Mucosa of rectum (tissue), 2 donors: ENCODE data around the gene APPL2.
"Not testable (repeated sequence)": the region's sequence is repeated elsewhere in the genome, so short reads cannot be mapped to it uniquely, and the experiment has no call there.

Experiments
- H3K27ac ChIP-seq, 2 donors: one replicate each; pipeline ENCODE4 v1.7.0; 2013; ENCODE audit warnings: inconsistent platforms in 2 of 2, low read depth in 2 of 2, low read length in 2 of 2
- H3K27me3 ChIP-seq, 2 donors: one replicate each; pipeline ENCODE4 v1.7.0; 2013; ENCODE audit warnings: low read length in 2 of 2; ENCODE audit not compliant: control insufficient read depth in 2 of 2, insufficient read depth in 2 of 2
- H3K36me3 ChIP-seq, 2 donors: one replicate each; pipeline ENCODE4 v1.7.0; 2013; ENCODE audit warnings: low read length in 2 of 2; ENCODE audit not compliant: control insufficient read depth in 2 of 2, insufficient read depth in 2 of 2
- H3K4me1 ChIP-seq, 2 donors: one replicate each; pipeline ENCODE4 v1.7.0; 2013; ENCODE audit warnings: low read length in 2 of 2, mild to moderate bottlenecking in 1 of 2; ENCODE audit not compliant: control insufficient read depth in 2 of 2, insufficient read depth in 2 of 2
- H3K4me3 ChIP-seq, 2 donors: one replicate each; pipeline ENCODE4 v1.7.0; 2013; ENCODE audit warnings: low read length in 2 of 2
- H3K9ac ChIP-seq, 2 donors: one replicate each; pipeline ENCODE4 v1.7.0; 2013; ENCODE audit warnings: low read length in 2 of 2, low read depth in 1 of 2, mild to moderate bottlenecking in 1 of 2
- H3K9me3 ChIP-seq, 2 donors: one replicate each; pipeline ENCODE4 v1.7.0; 2013; ENCODE audit warnings: low read length in 2 of 2; ENCODE audit not compliant: control insufficient read depth in 2 of 2
- donor health status: healthy.
- donor health status: Normal muscosa, but diverticular disease.

APPL2 gene

GRCh38 chr12:105201299-105201698 is 34.7 kb downstream of the APPL2 start:
- no peaks in the 10 kb centered on the region for H3K27me3 ChIP-seq
- H3K9ac ChIP-seq: no peak overlapping the region

GRCh38 chr12:105200385-105200784 is 35.6 kb downstream of the APPL2 start:
- no peak overlapping the region for H3K9ac ChIP-seq
- no peaks in the 10 kb centered on the region for H3K27me3 ChIP-seq
- no peak overlapping the region for H3K27ac ChIP-seq
- no peak overlapping the region for H3K4me3 ChIP-seq
- no peaks in the 10 kb centered on the region for H3K9me3 ChIP-seq
- no peaks in the 10 kb centered on the region for H3K4me1 ChIP-seq
- H3K36me3 ChIP-seq: peaks cover 61 to 72% of the 10 kb centered on the region in 2 donors

More at GRCh38 chr12:105201299-105201698, 34.7 kb downstream of the APPL2 start:
- Histone ChIP-seq H3K4me3 (no peak overlapping the region), H3K4me1 (no peaks in the 10 kb centered on the region), H3K36me3 (peaks cover 63 to 76% of the 10 kb centered on the region in 2 donors), H3K9me3 (no peaks in the 10 kb centered on the region), H3K27ac (no peak overlapping the region)

DNA sequence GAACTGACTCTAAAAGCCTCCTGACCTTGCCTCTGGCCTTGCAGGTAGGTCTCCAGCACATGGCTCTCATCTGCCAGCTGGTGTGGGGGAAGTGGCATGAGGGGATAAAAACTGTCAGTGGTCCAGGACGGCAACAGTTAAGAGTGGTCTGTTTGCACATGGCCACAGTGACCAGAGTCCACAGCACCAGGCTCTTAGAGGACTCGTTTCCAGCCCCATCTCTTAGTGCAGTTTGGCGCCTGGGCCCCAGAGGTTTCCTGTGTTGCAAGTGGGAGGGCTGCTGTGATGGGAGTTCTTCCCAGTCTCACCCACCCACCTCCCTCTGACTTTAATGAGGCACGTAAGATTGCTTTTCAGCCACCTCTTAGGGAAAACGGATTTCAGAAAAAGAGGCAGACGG is 37.0 kb downstream of the APPL2 start:
- Histone ChIP-seq H3K27ac (no peak overlapping the region), H3K4me3 (no peak overlapping the region), H3K27me3 (no peaks in the 10 kb centered on the region), H3K36me3 (peaks cover 54 to 71% of the 10 kb centered on the region in 2 donors), H3K9ac (no peak overlapping the region), H3K9me3 (no peaks in the 10 kb centered on the region), H3K4me1 (no peaks in the 10 kb centered on the region)

- Histone ChIP-seq H3K4me3 (no peak overlapping the region), H3K36me3 (peaks cover 54 to 71% of the 10 kb centered on the region in 2 donors)
These were observed 39.9 kb downstream of the APPL2 start for GRCh38 chr12:105196090-105196489.

GRCh38 chr12:105194947-105195346 is 41.0 kb downstream of the APPL2 start:
- H3K4me3 ChIP-seq: no peak overlapping the region

More at GRCh38 chr12:105196090-105196489, 39.9 kb downstream of the APPL2 start:
- Histone ChIP-seq H3K9me3 (no peaks in the 10 kb centered on the region), H3K4me1 (no peaks in the 10 kb centered on the region), H3K27me3 (no peaks in the 10 kb centered on the region), H3K9ac (no peak overlapping the region), H3K27ac (no peak overlapping the region)

GRCh38 chr12:105192624-105193225 is 43.2 kb downstream of the APPL2 start:
- no peaks in the 10 kb centered on the region for H3K4me1 ChIP-seq
- no peak overlapping the region for H3K27ac ChIP-seq
- peaks cover 61 to 83% of the 10 kb centered on the region in 2 donors for H3K36me3 ChIP-seq

More at GRCh38 chr12:105194947-105195346, 41.0 kb downstream of the APPL2 start:
- no peaks in the 10 kb centered on the region for H3K4me1 ChIP-seq
- H3K9ac ChIP-seq: no peak overlapping the region
- no peak overlapping the region for H3K27ac ChIP-seq
- no peaks in the 10 kb centered on the region for H3K9me3 ChIP-seq
- H3K27me3 ChIP-seq: no peaks in the 10 kb centered on the region
- H3K36me3 ChIP-seq: peaks cover 53 to 76% of the 10 kb centered on the region in 2 donors

DNA sequence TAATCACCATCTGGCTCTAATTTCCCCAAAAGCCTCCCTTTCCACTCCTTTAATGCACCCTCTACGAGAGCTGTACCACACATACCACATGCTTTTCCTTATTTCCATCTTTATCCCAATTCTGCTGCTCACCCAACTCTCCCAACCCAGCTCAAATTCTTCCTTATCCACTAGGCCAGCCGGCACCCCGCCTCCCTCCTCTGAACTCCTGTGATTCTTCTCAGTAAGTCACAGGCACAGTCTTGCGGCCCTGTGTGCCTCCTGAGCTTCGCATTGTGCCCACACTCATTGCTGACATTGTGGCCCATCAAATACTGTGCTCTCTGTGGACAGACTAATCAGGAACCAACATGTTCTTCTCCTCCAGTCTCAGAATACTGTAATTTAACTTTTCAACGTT is 45.4 kb downstream of the APPL2 start:
- Histone ChIP-seq H3K9ac (no peak overlapping the region), H3K36me3 (peaks cover 68 to 88% of the 10 kb centered on the region in 2 donors), H3K27me3 (no peaks in the 10 kb centered on the region), H3K27ac (no peak overlapping the region), H3K9me3 (no peaks in the 10 kb centered on the region), H3K4me3 (no peak overlapping the region), H3K4me1 (no peaks in the 10 kb centered on the region)

More at GRCh38 chr12:105192624-105193225, 43.2 kb downstream of the APPL2 start:
- H3K9ac ChIP-seq: no peak overlapping the region
- H3K9me3 ChIP-seq: no peaks in the 10 kb centered on the region
- no peak overlapping the region for H3K4me3 ChIP-seq
- no peaks in the 10 kb centered on the region for H3K27me3 ChIP-seq

DNA sequence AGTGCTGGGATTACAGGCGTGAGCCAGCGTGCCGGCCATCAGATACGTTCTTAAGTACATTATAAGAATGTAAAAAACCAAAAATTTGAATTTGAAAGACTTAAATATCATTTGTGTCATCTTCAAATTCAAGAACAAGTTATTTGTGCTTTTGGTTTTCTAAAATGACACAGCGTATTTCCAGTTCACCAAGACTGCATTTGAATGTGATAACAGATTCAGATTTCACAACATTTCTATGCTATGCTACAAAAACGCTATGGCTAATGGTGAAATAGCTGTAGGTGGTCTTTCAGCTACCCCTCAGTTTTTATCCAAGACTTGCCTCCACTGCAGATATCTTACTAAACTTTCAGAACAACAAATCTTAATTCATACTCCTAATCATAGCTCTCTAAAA is 46.7 kb downstream of the APPL2 start:
- Histone ChIP-seq H3K27ac (no peak overlapping the region), H3K9me3 (no peaks in the 10 kb centered on the region), H3K4me1 (no peaks in the 10 kb centered on the region), H3K4me3 (no peak overlapping the region), H3K9ac (no peak overlapping the region), H3K27me3 (no peaks in the 10 kb centered on the region), H3K36me3 (peaks cover 72 to 88% of the 10 kb centered on the region in 2 donors)

DNA sequence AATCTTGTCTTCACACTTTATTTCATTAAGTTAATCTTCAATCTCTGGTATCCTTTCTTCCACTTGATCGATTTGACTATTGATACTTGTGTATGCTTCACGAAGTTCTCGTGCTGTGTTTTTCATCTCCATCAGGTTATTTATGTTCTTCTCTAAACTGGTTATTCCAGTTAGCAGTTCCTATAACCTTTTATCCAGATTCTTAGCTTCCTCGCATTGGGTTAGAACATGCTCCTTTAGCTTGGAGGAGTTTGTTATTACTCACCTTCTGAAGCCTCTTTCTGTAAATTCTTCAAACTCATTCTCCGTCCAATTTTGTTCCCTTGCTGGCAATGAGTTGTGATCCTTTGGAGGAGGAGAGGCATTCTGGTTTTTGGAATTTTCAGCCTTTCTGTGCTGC is 52.0 kb downstream of the APPL2 start:
- peaks cover 35 to 45% of the 10 kb centered on the region in 2 donors for H3K36me3 ChIP-seq
- H3K27ac ChIP-seq, H3K27me3 ChIP-seq: not testable (repeated sequence)

DNA sequence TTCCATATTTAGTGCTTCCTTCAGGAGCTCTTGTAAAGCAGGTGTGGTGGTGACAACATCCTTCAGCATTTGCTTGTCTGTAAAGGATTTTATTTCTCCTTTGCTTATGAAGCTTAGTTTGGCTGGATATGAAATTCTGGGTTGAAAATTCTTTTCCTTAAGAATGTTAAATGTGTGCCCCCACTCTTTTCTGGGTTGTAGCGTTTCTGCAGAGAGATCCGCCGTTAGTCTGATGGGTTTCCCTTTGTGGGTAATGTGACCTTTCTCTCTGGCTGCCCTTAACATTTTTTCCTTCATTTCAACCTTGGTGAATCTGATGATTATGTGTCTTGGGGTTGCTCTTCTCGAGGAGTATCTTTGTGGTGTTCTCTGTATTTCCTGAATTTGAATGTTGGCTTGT is 52.6 kb downstream of the APPL2 start:
- not testable (repeated sequence) for H3K4me1 ChIP-seq, H3K27me3 ChIP-seq, H3K4me3 ChIP-seq, H3K9ac ChIP-seq, H3K9me3 ChIP-seq, H3K27ac ChIP-seq
- peaks cover 31 to 40% of the 10 kb centered on the region in 2 donors for H3K36me3 ChIP-seq

More for the DNA sequence above, 52.0 kb downstream of the APPL2 start:
- H3K9ac ChIP-seq, H3K4me1 ChIP-seq, H3K9me3 ChIP-seq, H3K4me3 ChIP-seq: not testable (repeated sequence)
